ENCODE measurements around the gene GNAS-AS1.
A peak's percentile ranks its signal among the peaks of the same experiment; 100 is the strongest.

GNAS-AS1 gene

GRCh38 chr20:58883241-58883691 is 32.6 kb upstream of the GNAS-AS1 start:
- TF ChIP-seq SPI1 (IDR thresholded peaks at IDR 0.05; ENCODE audit: borderline replicate concordance, low read depth) = no peak
- no peak for TF ChIP-seq POLR2AphosphoS5 (IDR thresholded peaks at IDR 0.05; ENCODE audit: low read depth)
- no peak overlapping the region for H3K4me3 ChIP-seq (replicated peaks; ENCODE audit: insufficient read depth, low read length)
- no peaks in the 10 kb centered on the region for H3K27me3 ChIP-seq (ENCODE audit: insufficient read depth, poor library complexity, severe bottlenecking)
- H3K27ac ChIP-seq (replicated peaks) = no peak overlapping the region
- DNase-seq (ENCODE audit: low read depth in 1 of 2, low spot score in 1 of 2) = no peak

- no peak overlapping the region for H3K27ac ChIP-seq (replicated peaks)
- TF ChIP-seq SPI1 (IDR thresholded peaks at IDR 0.05; ENCODE audit: borderline replicate concordance, low read depth) = no peak
- TF ChIP-seq GABPA (IDR thresholded peaks at IDR 0.05; ENCODE audit: low read depth) = no peak
- no peak for TF ChIP-seq REST (IDR thresholded peaks at IDR 0.05; ENCODE audit: insufficient replicate concordance, low read depth)
- no peak for TF ChIP-seq POLR2AphosphoS5 (IDR thresholded peaks at IDR 0.05; ENCODE audit: low read depth)
- TF ChIP-seq CTCF (IDR thresholded peaks at IDR 0.05; ENCODE audit: insufficient read depth, low read length) = no peak
- H3K27me3 ChIP-seq (ENCODE audit: insufficient read depth, poor library complexity, severe bottlenecking) = no peaks in the 10 kb centered on the region
- H3K4me3 ChIP-seq (replicated peaks; ENCODE audit: insufficient read depth, low read length) = no peak overlapping the region
- DNase-seq (ENCODE audit: low read depth in 1 of 2, low spot score in 1 of 2) = no peak
Measured at GRCh38 chr20:58882704-58883089, 32.0 kb upstream of the GNAS-AS1 start.

DNA sequence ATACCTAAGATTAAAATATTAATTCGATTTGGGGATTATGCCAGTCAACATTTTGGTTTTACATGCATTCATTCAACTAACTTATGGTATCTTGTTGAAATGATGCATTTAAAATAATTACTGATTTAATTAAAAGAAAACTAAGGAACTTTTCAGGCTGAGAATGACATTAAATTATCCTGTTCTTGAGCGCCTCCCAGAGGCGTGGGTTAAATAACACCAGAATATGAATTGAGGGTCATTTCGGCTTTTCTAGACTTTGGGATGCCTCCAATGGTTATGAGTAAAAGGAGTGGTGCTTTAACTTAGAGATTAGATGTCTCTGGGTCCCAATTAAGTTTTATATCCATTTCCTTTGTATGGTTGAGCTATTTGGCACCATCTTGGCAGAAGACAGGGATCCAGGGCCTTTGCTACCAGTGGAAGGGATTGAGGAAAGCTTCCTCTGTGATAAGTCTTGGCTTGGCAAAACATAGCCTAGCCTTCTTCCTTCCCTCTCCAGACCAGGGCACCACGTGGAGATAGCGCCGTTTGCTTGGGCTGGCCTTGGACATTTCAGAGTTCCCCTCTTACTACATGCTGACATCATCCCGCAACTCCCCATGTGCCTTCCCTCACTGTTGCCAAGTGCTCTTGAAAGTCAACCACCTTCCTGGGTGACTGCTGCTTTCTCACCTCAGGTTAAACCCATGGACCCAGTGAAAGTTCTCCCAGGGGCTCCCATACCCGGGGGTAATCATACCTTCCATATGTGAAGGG is 30.5 kb upstream of the GNAS-AS1 start:
- DNase-seq (ENCODE audit: low read depth in 1 of 2, low spot score in 1 of 2) = no peak
- Histone ChIP-seq H3K4me3 (replicated peaks; ENCODE audit: insufficient read depth, low read length) (no peak overlapping the region), H3K27me3 (ENCODE audit: insufficient read depth, poor library complexity, severe bottlenecking) (no peaks in the 10 kb centered on the region), H3K27ac (replicated peaks) (no peak overlapping the region)
- TF ChIP-seq SPI1 (IDR thresholded peaks at IDR 0.05; ENCODE audit: borderline replicate concordance, low read depth) = no peak
- TF ChIP-seq REST (IDR thresholded peaks at IDR 0.05; ENCODE audit: insufficient replicate concordance, low read depth) = no peak
- peak; percentile 0 for TF ChIP-seq CTCF (IDR thresholded peaks at IDR 0.05; ENCODE audit: insufficient read depth, low read length)

DNA sequence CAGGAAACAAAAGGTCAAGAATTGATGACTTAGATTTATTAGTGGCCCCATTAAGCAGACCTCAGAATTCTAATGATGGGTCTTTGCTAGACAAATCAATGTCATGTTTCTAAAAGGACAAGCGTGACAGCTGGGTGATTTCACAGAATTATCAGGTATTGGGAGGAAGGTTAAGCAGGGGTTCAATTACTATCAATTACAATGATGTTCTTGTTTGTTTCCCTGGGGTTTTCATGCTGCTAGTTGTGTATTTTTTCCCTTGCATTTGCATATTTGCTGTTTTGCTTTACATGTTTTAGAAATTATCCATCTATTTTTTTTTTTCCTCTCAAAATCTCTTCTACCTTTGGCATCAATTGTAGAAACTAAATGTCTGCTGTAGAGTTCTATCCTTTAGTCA is 29.7 kb upstream of the GNAS-AS1 start:
- Histone ChIP-seq H3K4me3 (replicated peaks; ENCODE audit: insufficient read depth, low read length) (no peak overlapping the region), H3K27me3 (ENCODE audit: insufficient read depth, poor library complexity, severe bottlenecking) (no peaks in the 10 kb centered on the region), H3K27ac (replicated peaks) (no peak overlapping the region)
- no peak for DNase-seq (ENCODE audit: low read depth in 1 of 2, low spot score in 1 of 2)
- no peak for TF ChIP-seq CTCF (IDR thresholded peaks at IDR 0.05; ENCODE audit: insufficient read depth, low read length)
